Head of caudate nucleus (tissue), 42 donors: ENCODE measurements around the gene NRARP.
"Not testable (repeated sequence)": the region's sequence is repeated elsewhere in the genome, so short reads cannot be mapped to it uniquely, and the experiment has no call there.

Experiments used
- DNase-seq, 42 donors: peaks; one replicate each; pipeline versions ENCODE4 v3.0.0 to v3.0.0-alpha.2; 2020 to 2021; ENCODE audit warnings: mixed read lengths in 7 of 42
- intact Hi-C: fragments of 100-400 bp; cut with DNase I; formaldehyde crosslinking; loops from one replicate; pipeline ENCODE4 v1.15.0; 2022

The NRARP gene

GRCh38 chr9:137273611-137274320 lies 28.3 kb downstream of the NRARP start:
- no peak for DNase-seq
- intact Hi-C loops = no loop called here

- intact Hi-C loops = no loop called here
- DNase-seq = no peak
Observed at GRCh38 chr9:137273095-137273490, 29.0 kb downstream of the NRARP start.

DNA sequence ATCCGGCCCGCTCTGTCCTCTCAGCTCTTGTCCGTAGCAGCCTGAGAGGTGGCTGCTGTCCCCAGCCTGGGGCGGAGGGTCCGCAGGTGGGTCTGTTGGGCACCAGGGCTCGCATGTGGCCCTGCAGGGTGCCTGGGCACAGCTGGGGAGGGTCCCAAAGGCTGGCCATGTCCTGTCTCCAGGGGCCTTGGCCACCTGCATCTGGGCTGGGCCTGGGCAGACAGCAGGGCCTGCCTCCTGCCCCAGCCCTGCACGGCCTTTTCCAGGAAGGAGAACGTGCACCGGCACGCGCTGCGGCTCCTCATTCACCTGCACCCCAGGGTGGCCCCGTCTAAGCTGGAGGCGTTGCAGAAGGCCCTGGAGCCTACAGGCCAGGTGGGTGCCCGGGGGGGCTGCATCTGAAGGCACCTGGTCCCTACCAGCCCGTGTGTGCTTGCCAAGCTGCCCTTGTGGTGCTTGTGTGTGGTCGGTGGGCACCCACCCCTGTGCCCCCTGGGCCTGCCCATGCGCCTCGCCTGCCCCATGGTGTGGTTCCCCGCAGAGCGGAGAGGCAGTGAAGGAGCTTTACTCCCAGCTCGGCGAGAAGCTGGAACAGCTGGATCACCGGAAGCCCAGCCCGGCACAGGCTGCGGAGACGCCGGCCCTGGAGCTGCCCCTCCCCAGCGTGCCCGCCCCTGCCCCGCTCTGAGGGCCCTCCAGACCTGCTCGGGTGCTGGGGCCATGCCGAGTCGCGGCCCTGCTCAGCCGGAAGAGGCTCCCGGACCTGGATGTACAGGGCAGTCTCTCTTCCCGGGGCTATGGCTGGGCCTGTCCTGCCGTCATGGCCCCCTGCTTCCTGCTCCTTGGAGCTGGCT lies 29.6 kb downstream of the NRARP start:
- no peak for DNase-seq
- intact Hi-C loops = no loop called here

DNA sequence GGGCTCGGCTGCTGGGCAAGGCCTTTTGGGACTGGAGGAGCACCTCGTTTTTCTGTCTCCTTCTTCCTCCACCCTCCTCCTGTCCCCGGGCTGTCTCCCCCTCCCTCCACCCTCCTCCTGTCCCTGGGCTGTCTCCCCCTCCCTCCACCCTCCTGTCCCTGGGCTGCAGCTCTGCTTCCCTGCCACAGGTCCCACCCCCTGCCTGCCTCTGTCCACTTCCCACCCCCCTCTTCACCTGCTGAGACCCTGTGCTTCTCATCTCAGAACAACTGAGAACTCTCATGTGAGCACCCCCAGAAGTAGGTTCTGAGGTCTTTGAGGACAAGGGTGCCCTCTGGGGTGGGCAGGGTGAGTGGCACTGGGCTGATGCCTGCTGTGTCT lies 30.4 kb downstream of the NRARP start:
- DNase-seq = no peak
- intact Hi-C loops = no loop called here

DNA sequence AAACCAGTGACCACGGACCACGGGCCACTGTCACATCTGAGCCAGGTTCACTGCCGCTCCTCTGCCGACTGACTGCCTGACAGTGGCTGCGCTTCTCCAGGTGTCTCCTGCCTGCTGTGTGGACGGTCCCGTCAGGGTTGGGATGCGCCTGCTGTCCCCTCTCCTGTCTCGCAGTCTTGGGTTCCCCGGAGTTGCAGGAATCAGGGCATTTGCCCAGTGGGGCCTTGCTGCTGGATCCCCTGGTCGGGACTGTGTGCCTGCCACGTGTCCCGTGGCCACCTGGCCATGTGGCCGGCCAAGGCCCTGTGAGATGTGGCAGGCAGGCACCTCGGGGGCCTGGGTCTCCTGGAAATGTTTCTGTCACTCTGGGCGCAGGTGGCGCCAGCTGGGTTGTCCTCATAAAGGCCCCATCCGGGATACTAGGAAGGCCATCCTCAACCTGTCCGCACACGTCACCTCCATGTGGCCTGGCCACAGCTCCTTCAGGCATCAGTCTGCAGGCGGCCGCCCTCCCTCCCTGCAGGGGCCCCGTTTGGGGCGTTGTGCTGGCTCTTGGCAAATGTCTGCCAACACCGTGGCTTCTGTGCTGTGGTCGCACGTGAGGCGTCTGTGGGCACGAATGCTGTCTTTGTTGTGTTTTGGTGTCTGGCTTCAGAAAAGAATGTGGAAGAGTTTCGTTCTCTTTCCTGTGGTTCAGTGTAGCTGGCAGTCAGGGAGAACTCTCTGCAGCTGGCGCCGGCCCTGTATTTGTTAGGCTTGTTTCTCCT lies 31.0 kb downstream of the NRARP start:
- DNase-seq = no peak
- intact Hi-C loops = no loop called here

DNA sequence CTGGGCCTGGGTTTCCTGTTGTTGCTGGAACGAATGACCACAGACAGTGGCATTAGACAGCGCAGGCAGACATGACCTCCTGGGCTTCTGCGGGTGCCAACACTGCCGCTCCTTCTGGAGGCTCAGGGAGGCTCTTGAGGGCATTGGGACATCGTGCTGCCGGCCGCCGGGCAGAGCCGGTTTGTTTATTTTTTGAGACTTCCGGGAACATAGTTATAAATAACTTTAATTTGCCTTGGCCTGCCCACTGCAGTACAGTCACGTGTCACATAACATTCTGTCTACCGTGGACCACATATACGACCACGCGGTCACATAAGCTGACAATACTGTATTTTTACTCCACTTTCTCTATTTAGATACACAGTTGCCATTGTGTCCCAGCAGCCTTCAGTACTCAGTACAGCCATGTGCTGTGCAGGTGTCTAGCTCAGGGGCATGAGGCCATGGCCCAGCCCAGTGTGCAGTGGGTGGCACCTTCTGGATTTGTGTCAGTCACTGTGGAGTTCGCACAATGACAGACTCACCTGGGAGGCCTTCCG lies 32.8 kb downstream of the NRARP start:
- intact Hi-C loops = no loop called here
- DNase-seq = no peak

DNA sequence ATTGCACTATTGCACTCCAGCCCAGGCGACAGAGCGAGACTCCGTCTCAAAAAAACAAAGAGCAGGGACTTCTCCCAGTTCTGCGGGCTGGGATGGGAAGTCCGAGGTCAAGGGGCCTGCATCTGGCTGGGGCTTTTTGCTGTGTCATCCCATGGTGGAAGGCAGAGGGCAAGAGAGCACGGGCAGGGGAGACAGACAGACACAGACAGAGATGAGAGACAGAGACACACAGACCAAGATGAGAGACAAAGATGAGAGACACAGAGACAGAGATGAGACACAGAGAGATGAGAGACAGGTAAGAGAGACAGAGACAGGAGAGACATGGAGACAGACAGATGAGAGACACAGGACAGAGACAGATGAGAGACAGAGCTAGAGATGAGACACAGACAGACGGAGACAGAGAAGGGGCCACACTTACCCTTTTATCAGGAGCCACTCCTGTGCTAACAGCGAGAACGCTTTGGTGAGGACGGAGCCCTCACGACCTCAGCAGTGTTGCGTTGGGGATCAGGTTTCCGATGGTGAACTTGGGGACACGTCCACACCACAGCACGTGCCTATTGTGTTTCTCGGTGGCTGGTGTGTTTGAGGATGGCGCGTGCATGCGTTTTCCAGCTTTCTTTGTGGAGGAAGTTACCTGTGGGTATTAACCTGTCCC lies 33.4 kb downstream of the NRARP start:
- no peak for DNase-seq
- intact Hi-C loops = no loop called here

- DNase-seq = no peak
- intact Hi-C loops = no loop called here
Observed at GRCh38 chr9:137267933-137268355, 34.1 kb downstream of the NRARP start.

- DNase-seq = no peak
- intact Hi-C loops = no loop called here
Observed at GRCh38 chr9:137266585-137267453, 35.3 kb downstream of the NRARP start.

DNA sequence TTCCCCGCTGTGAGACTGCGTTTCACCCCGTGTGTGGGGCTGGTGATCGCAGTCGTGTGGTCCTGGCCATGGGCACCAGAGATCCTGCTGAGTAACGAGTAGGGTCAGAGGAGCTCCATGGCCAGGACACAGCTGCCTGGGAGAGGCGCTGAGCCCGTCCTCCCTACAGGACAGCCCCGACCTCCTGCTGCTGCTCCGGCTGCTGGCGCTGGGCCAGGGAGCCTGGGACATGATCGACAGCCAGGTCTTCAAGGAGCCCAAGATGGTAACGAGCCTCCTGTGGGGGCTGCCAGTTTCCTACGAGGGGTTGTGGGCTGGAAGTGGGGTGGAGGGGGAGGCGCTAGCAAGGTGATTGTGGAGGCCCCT lies 35.9 kb downstream of the NRARP start:
- intact Hi-C loops = no loop called here
- no peak for DNase-seq

- intact Hi-C loops = no loop called here
- DNase-seq = no peak
Observed at GRCh38 chr9:137265496-137266161, 36.4 kb downstream of the NRARP start.

DNA sequence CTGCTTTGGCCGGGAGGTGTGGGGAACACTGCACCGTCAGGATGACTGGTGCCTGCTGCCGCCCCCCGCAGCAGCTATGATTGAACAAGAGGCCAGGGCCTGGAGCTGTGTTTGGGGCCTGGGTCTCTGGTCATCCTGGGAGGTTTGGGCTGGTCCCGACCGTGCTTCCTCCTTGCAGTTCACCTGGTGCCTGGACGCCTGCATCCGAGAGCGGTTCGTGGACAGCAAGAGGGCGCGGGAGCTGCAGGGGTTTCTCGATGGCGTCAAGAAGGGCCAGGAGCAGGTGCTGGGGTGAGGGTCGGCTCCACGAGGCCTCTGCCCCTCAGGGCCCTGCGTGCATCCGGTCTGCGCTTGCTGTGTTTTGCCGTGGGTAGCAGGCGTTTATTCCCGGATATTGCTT lies 38.0 kb downstream of the NRARP start:
- no peak for DNase-seq
- intact Hi-C loops = no loop called here

GRCh38 chr9:137263506-137263905 lies 38.6 kb downstream of the NRARP start:
- DNase-seq = no peak
- intact Hi-C loops = no loop called here

GRCh38 chr9:137262909-137263285 lies 39.2 kb downstream of the NRARP start:
- intact Hi-C loops = no loop called here
- DNase-seq = no peak

GRCh38 chr9:137262173-137262908 lies 39.7 kb downstream of the NRARP start:
- DNase-seq = peak in 13 of 42 donors; percentile 30 to 66 (median 45)
- intact Hi-C loops = not testable (repeated sequence)

GRCh38 chr9:137256856-137257255 lies 45.2 kb downstream of the NRARP start:
- no peak for DNase-seq
- intact Hi-C loops = no loop called here

DNA sequence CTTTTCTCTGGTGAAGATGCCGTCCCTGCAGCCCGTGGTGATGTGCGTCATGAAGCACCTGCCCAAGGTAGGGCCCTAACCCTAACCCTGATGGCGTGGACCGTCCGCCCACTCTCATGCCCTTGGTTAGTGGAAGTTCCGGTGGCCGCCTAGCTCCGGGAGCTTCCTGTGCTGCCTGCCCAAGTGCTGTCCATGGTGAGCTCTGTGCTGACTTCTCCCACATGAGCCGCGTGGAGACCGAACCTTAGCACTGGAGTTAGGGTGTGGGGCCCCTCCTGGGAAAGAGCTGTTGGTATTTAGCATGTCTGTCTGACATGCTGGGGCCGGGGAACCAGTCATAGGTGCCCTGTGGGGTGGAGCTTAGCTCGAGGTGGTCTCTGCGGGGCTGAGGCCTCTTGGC lies 45.7 kb downstream of the NRARP start:
- intact Hi-C loops = no loop called here
- no peak for DNase-seq
